Fibroblast of pulmonary artery (primary cell): Measurements from ENCODE around the gene PRCC.
A peak's percentile ranks its signal among the peaks of the same experiment; 100 is the strongest.

Experiments
- DNase-seq: peaks from one replicate; pipeline ENCODE4 v3.0.0-alpha.2; 2010; ENCODE audit warnings: low read depth
- H3K4me3 ChIP-seq: replicated peaks from 2 replicates; pipeline ENCODE4 v1.5.1; 2011; ENCODE audit warnings: low read depth, mild to moderate bottlenecking, control low read depth, low read length, moderate library complexity
- TF ChIP-seq, protein P1 (sequence below): IDR thresholded peaks from 2 replicates; pipeline ENCODE4 v1.5.1; 2011; ENCODE audit warnings: mild to moderate bottlenecking, control low read depth, low read length, inconsistent platforms; ENCODE audit errors: missing control alignments

Gene PRCC

DNA sequence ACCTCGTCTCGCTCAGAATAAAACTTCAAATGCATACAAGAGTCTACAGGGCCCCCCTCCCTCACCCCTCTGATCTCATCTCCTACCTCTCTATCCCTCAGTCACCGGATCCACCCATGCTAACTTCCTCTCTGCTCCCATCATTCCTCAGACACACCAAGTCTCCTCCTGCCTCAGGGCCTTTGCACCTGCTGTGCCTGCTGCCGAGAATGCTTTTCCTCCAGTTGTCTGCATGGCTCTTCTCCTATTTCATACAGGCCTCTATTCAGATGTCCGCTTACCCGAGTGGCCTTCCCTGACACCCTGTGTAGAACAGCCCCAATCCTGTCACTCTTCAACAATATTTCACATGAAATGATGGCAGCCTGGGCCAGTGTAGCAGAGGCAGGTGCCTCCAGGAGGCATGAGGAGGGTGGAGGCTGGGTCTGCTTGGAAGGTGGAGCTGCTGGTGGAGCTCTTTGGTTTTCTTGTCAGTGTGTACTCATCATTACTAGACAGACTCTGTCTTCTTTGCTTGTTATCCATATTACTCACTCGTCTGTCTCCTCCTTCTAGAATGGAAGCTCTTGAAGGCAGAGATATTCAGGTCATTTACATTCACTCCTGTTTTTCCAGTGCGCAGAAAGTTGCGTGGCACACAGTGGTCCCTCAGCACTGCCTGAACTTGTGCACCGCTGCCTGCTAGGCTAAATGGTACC, 45.1 kb downstream of the PRCC start:
- TF ChIP-seq, protein P1, sequence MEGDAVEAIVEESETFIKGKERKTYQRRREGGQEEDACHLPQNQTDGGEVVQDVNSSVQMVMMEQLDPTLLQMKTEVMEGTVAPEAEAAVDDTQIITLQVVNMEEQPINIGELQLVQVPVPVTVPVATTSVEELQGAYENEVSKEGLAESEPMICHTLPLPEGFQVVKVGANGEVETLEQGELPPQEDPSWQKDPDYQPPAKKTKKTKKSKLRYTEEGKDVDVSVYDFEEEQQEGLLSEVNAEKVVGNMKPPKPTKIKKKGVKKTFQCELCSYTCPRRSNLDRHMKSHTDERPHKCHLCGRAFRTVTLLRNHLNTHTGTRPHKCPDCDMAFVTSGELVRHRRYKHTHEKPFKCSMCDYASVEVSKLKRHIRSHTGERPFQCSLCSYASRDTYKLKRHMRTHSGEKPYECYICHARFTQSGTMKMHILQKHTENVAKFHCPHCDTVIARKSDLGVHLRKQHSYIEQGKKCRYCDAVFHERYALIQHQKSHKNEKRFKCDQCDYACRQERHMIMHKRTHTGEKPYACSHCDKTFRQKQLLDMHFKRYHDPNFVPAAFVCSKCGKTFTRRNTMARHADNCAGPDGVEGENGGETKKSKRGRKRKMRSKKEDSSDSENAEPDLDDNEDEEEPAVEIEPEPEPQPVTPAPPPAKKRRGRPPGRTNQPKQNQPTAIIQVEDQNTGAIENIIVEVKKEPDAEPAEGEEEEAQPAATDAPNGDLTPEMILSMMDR: no peak
- H3K4me3 ChIP-seq: no peak overlapping the region
- DNase-seq: no peak

GRCh38 chr1:156813298-156813697, 46.0 kb downstream of the PRCC start:
- TF ChIP-seq, protein P1: no peak
- no peak for DNase-seq
- H3K4me3 ChIP-seq: no peak overlapping the region

DNA sequence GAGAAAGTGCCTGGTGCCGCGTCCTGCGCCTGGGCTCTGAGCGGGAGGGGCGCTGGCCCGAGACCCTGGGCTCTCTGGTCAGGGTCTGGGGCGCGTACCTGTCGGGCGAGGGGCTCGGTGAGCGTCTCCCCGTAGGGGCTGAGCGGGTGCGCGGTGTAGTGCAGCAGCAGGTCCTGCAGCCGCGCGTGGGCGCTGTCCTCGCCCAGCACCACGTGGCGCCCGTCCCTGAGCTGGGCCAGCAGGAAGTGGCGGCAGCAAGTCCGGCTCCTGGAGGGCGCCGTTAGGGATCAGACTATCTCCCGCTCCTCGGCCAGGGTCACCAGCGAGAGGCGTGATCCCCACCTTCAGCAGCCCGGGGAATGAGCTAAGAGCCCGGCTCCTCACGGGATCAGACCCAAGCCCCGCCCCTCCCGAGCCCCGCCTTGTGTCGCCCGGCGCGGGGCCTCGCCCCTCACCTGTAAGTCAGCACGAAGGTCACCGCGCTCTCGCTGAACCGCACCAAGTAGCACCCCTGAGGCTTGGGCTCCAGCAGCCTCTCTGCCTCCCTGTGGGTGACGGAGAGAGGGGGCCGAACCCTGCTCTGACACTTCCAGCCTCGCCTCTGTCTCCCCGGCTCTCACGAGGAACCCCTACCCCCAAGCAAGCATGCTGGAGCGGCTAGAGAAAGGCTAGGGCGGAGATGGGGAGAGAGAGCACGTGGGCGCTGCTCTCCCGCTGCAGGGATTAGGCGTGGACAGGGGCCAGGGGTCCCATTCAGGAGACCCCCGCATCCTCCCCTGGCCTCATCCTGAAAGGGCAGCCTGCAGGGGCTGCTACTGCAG, 46.6 kb downstream of the PRCC start:
- peak; percentile 50 for DNase-seq
- peak overlapping the region; percentile 36 for H3K4me3 ChIP-seq
- TF ChIP-seq, protein P1: peak; percentile 48

DNA sequence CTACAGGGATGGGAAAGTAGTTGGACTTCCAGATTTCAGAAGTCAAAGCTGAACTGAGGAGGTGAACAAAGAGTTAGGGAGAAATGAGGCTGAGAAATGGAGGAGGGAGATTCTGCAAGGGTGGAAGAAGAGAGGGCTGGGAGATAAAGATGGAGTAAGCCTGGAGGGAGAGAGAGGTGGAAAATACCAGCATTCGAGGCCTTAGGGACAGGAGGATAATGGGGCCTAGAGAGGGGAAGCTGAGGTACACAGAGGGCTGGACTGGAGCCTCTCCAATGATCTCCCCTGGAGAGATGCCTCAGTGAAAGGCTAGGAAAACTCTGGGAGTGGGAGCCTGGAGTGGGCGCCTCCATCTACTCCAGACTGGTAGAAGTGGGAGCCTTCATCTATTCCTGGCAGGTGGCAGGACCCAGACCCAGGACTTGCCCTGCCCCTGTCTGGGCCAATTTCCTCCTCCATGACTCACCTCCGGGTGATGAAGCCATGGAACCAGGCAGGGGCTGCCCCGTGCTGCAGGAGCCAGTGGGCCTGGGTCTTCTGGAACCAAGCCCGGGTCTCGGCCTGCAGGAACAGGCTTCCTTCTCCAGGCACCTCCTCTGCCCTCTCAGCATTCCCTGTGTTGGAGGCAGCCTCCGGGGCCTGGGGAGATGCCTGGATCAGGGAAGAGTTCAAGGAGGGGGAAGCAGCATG, 47.4 kb downstream of the PRCC start:
- TF ChIP-seq, protein P1: no peak
- DNase-seq: no peak
- no peak overlapping the region for H3K4me3 ChIP-seq

- DNase-seq: peak; percentile 83
- TF ChIP-seq, protein P1: no peak
- no peak overlapping the region for H3K4me3 ChIP-seq
Measured at GRCh38 chr1:156815307-156815826, 48.0 kb downstream of the PRCC start.

GRCh38 chr1:156815961-156816422, 48.7 kb downstream of the PRCC start:
- H3K4me3 ChIP-seq: no peak overlapping the region
- DNase-seq: no peak
- TF ChIP-seq, protein P1: no peak
